Cardiac muscle cell (in vitro differentiated cells and primary cell): ENCODE data around the gene CTNNBL1. TPM values are rescaled to one million over a fixed set of nuclear protein-coding genes. Genes with fewer than 3 reads are reported as not detected.

Experiments used
- DNase-seq, 2 donors: peaks; one replicate each; pipeline versions ENCODE4 v3.0.0 to v3.0.0-alpha.2; 2010 to 2017; ENCODE audit warnings: low read depth in 1 of 2, low spot score in 1 of 2
- H3K27ac ChIP-seq: fragments of 200-600 bp; sonication (generic); 2 replicates; pipeline ENCODE4 v1.5.1; 2016
- H3K27me3 ChIP-seq: fragments of 200-600 bp; sonication (generic); 2 replicates; pipeline ENCODE4 v1.6.0; 2016; ENCODE audit warnings: control low read depth
- H3K36me3 ChIP-seq: fragments of 200-600 bp; sonication (generic); 2 replicates; pipeline ENCODE4 v1.5.1; 2016; ENCODE audit warnings: control low read depth
- H3K4me1 ChIP-seq: fragments of 200-600 bp; sonication (generic); 2 replicates; pipeline ENCODE4 v1.8.1; 2017; ENCODE audit warnings: low read depth, mild to moderate bottlenecking, mixed run types
- H3K4me3 ChIP-seq: fragments of 200-600 bp; sonication (generic); 2 replicates; pipeline ENCODE4 v1.5.1; 2016; ENCODE audit warnings: mild to moderate bottlenecking
- H3K9me3 ChIP-seq: fragments of 200-600 bp; sonication (generic); 2 replicates; pipeline ENCODE4 v1.5.1; 2017; ENCODE audit warnings: low read depth, mild to moderate bottlenecking, control low read depth
- polyA plus RNA-seq: library from polyadenylated mRNA; unstranded; fragments of >200 nt; fragmentation: Nextera tagmentation; extraction: Ambion mirVana; gene quantifications from 2 replicates; pipeline ENCODE4 v1.2.1, GENCODE V29; 2016
- total RNA-seq: library from RNA; depleted of rRNA; stranded (reverse); fragments of >200 nt; gene quantifications from 2 replicates; pipeline ENCODE4 v1.2.3, GENCODE V29; 2016
- TF ChIP-seq, protein P1 (sequence below): IDR thresholded peaks from 2 replicates; pipeline ENCODE4 v1.5.1; 2012; ENCODE audit warnings: low read depth, mild to moderate bottlenecking, low read length

The CTNNBL1 gene
- total and polyA plus RNA-seq, 2 experiments from 2014 or later = 37.0 to 68.6 TPM

- no peak overlapping the region for H3K4me3 ChIP-seq
- H3K4me1 ChIP-seq = peaks cover 37% of the 10 kb centered on the region
- H3K27ac ChIP-seq = peak overlapping the region; percentile 31
- no peaks in the 10 kb centered on the region for H3K36me3 ChIP-seq
- no peaks in the 10 kb centered on the region for H3K9me3 ChIP-seq
- DNase-seq = peak in 1 of 2 donors; percentile 56
- TF ChIP-seq, protein P1, sequence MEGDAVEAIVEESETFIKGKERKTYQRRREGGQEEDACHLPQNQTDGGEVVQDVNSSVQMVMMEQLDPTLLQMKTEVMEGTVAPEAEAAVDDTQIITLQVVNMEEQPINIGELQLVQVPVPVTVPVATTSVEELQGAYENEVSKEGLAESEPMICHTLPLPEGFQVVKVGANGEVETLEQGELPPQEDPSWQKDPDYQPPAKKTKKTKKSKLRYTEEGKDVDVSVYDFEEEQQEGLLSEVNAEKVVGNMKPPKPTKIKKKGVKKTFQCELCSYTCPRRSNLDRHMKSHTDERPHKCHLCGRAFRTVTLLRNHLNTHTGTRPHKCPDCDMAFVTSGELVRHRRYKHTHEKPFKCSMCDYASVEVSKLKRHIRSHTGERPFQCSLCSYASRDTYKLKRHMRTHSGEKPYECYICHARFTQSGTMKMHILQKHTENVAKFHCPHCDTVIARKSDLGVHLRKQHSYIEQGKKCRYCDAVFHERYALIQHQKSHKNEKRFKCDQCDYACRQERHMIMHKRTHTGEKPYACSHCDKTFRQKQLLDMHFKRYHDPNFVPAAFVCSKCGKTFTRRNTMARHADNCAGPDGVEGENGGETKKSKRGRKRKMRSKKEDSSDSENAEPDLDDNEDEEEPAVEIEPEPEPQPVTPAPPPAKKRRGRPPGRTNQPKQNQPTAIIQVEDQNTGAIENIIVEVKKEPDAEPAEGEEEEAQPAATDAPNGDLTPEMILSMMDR = no peak
- no peaks in the 10 kb centered on the region for H3K27me3 ChIP-seq
Measured at GRCh38 chr20:37856932-37857660, 163.3 kb downstream of the CTNNBL1 start.

- no peaks in the 10 kb centered on the region for H3K9me3 ChIP-seq
- H3K27me3 ChIP-seq = no peaks in the 10 kb centered on the region
- H3K36me3 ChIP-seq = no peaks in the 10 kb centered on the region
- H3K4me1 ChIP-seq = peaks cover 26% of the 10 kb centered on the region
- no peak overlapping the region for H3K4me3 ChIP-seq
- no peak for DNase-seq
- TF ChIP-seq, protein P1 = no peak
- no peak overlapping the region for H3K27ac ChIP-seq
Measured at GRCh38 chr20:37859406-37860171, 165.8 kb downstream of the CTNNBL1 start.

DNA sequence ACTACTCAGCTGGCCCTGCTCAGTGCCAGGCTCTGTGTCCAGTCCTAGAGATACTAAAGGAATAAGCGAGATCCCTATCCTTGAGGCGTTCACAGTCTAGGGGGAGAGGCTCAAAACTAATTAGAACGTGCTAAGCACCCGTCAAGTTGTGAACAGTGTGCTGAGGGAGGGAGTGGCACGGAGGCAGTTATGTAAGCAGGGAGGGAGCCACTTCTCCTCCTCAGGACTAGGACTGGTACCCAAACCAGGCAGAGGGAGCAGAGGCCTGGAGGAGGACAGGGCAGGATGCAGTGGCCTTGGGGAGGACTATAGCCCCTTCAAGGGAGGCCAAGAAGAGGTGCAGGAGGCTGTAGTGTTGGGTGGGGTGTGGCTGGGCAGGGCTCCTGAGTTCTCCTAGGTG lies 169.5 kb downstream of the CTNNBL1 start:
- DNase-seq = no peak
- Histone ChIP-seq H3K4me1 (peaks cover 13% of the 10 kb centered on the region), H3K36me3 (no peaks in the 10 kb centered on the region), H3K9me3 (no peaks in the 10 kb centered on the region), H3K27ac (no peak overlapping the region), H3K27me3 (no peaks in the 10 kb centered on the region), H3K4me3 (no peak overlapping the region)
- TF ChIP-seq, protein P1 = no peak

- Histone ChIP-seq H3K9me3 (no peaks in the 10 kb centered on the region), H3K4me1 (peaks cover 13% of the 10 kb centered on the region), H3K27ac (no peak overlapping the region), H3K36me3 (no peaks in the 10 kb centered on the region), H3K4me3 (no peak overlapping the region), H3K27me3 (no peaks in the 10 kb centered on the region)
- no peak for DNase-seq
- TF ChIP-seq, protein P1 = no peak
Measured at GRCh38 chr20:37864298-37864697, 170.5 kb downstream of the CTNNBL1 start.

DNA sequence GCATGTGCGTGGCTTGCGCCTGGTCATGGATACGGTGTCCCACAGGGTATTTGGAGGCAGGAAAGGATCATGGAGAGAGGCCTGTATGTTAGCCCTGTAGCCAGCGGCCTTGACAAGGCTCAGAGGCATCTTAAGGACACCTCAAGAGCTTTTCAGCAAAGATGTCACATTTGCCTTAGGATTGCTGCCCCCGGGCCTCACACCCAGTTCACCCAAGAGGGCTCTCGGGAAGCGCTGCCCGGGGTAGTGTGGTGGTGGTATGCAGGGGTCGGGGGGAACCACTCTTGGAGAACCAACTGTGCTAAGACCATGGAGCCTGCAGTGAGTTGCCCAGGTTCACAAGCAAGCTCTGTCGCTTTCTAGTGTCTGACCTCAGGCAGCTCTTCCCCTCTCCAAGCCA lies 172.2 kb downstream of the CTNNBL1 start:
- Histone ChIP-seq H3K27ac (no peak overlapping the region), H3K9me3 (no peaks in the 10 kb centered on the region), H3K36me3 (no peaks in the 10 kb centered on the region), H3K4me1 (peaks cover 13% of the 10 kb centered on the region), H3K4me3 (no peak overlapping the region), H3K27me3 (no peaks in the 10 kb centered on the region)
- DNase-seq = no peak
- TF ChIP-seq, protein P1 = no peak
